Type B pancreatic cell (in vitro differentiated cells): Measurements from ENCODE around the gene POLR1C. TPM values are rescaled to one million over a fixed set of nuclear protein-coding genes. Genes with fewer than 3 reads are reported as not detected.

ENCODE experiments used
- DNase-seq: peaks from one replicate; pipeline ENCODE4 v3.0.0; 2021; ENCODE audit warnings: mixed read lengths; ENCODE audit not compliant: unreplicated experiment; ENCODE audit errors: extremely low spot score
- H3K27ac Mint-ChIP-seq: 2 replicates; pipeline ENCODE4 v1.8.0; 2021; ENCODE audit warnings: mild to moderate bottlenecking, mixed read lengths
- H3K27me3 Mint-ChIP-seq: 2 replicates; pipeline ENCODE4 v1.8.0; 2021; ENCODE audit warnings: mixed read lengths
- H3K36me3 Mint-ChIP-seq: 2 replicates; pipeline ENCODE4 v1.8.0; 2021; ENCODE audit warnings: mixed read lengths
- H3K4me1 Mint-ChIP-seq: one replicate; pipeline ENCODE4 v1.8.0; 2021; ENCODE audit warnings: mixed read lengths; ENCODE audit not compliant: unreplicated experiment
- H3K4me3 Mint-ChIP-seq: 2 replicates; pipeline ENCODE4 v1.8.0; 2021; ENCODE audit warnings: mild to moderate bottlenecking, mixed read lengths
- H3K9me3 Mint-ChIP-seq: 2 replicates; pipeline ENCODE4 v1.8.0; 2021; ENCODE audit warnings: mixed read lengths
- total RNA-seq: library from RNA; stranded (reverse); gene quantifications from 2 replicates; pipeline ENCODE4 v1.2.1, GENCODE V29; 2021; ENCODE audit warnings: low replicate concordance
- TF ChIP-seq, protein P1 (sequence below): fragments of 200-600 bp; sonication (generic); conservative IDR thresholded peaks from 2 replicates; pipeline ENCODE4 v1.5.0; 2021; ENCODE audit warnings: antibody characterized with exemption, mild to moderate bottlenecking

The POLR1C gene
- total RNA-seq, 1 donor from 2014 or later: 60.8 TPM

DNA sequence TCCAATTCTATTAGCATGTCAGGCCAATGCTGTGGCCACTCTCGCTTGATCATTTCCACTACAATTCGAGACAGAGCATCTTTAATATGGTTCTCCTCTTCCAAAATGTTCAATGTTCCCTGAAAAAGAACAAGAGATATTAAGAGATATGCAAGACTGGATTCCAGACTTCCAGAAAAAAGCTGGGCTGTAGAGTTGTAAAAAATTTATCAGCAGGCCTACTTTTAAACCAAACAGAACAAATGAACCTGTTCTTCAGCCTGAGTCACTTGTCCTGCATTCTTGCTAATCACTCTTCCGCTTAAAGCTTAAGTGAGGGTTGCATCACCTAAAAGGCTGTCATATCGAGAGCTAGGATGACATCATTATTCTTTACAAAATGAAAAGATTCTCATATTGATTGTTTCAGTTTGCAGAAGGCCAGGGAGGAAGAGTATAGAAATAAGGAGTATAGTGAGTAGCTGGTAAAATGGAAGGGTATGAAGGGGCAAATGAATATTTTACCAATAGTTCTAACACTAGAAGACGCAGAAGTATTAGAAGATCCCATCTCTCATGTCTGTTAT is 54.1 kb downstream of the POLR1C start:
- Mint-ChIP-seq H3K9me3 (no peaks in the 10 kb centered on the region), H3K36me3 (peaks cover 20% of the 10 kb centered on the region), H3K4me3 (peak overlapping the region; percentile 38), H3K4me1 (peaks cover 6% of the 10 kb centered on the region), H3K27me3 (no peaks in the 10 kb centered on the region), H3K27ac (peak overlapping the region; percentile 77)
- no peak for DNase-seq
- TF ChIP-seq, protein P1, sequence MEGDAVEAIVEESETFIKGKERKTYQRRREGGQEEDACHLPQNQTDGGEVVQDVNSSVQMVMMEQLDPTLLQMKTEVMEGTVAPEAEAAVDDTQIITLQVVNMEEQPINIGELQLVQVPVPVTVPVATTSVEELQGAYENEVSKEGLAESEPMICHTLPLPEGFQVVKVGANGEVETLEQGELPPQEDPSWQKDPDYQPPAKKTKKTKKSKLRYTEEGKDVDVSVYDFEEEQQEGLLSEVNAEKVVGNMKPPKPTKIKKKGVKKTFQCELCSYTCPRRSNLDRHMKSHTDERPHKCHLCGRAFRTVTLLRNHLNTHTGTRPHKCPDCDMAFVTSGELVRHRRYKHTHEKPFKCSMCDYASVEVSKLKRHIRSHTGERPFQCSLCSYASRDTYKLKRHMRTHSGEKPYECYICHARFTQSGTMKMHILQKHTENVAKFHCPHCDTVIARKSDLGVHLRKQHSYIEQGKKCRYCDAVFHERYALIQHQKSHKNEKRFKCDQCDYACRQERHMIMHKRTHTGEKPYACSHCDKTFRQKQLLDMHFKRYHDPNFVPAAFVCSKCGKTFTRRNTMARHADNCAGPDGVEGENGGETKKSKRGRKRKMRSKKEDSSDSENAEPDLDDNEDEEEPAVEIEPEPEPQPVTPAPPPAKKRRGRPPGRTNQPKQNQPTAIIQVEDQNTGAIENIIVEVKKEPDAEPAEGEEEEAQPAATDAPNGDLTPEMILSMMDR: no peak

Other genes starting within 250 kb of the POLR1C start
- 0.12 TPM in 1 of 2 replicates, not detected in the other for gene SLC22A7, start 218.8 kb upstream of the POLR1C start, total RNA-seq
- 1.1 and 2.9 TPM in 2 replicates for gene CRIP3, start 208.3 kb upstream of the POLR1C start, total RNA-seq
- gene ZNF318, start 147.4 kb upstream of the POLR1C start, total RNA-seq: 13.3 and 23.3 TPM in 2 replicates
- 39.1 and 46.5 TPM in 2 replicates for gene ABCC10, start 89.5 kb upstream of the POLR1C start, total RNA-seq
- gene DLK2, start 61.5 kb upstream of the POLR1C start, total RNA-seq: 3.3 and 3.4 TPM in 2 replicates
- 34.7 and 44.5 TPM in 2 replicates for gene TJAP1, start 39.5 kb upstream of the POLR1C start, total RNA-seq
- 1.5 and 2.9 TPM in 2 replicates for gene LRRC73, start 6.7 kb upstream of the POLR1C start, total RNA-seq
- gene YIPF3, start 163 bp upstream of the POLR1C start, total RNA-seq: 122 and 135 TPM in 2 replicates
- gene XPO5, start 58.9 kb downstream of the POLR1C start, total RNA-seq: 39.2 and 61.1 TPM in 2 replicates
- 33.2 and 37.6 TPM in 2 replicates for gene POLH, start 59.1 kb downstream of the POLR1C start, total RNA-seq
- 48.6 and 77.6 TPM in 2 replicates for gene GTPBP2, start 112.2 kb downstream of the POLR1C start, total RNA-seq
- 33.3 and 40.0 TPM in 2 replicates for gene MAD2L1BP, start 118.8 kb downstream of the POLR1C start, total RNA-seq
- 0.14 and 0.53 TPM in 2 replicates for gene RSPH9, start 127.9 kb downstream of the POLR1C start, total RNA-seq
- gene MRPS18A, start 170.7 kb downstream of the POLR1C start, total RNA-seq: 43.7 and 49.1 TPM in 2 replicates